Mesenchymal stem cell (in vitro differentiated cells and primary cell): ENCODE results near the gene PCIF1.
"Not testable (repeated sequence)": the region's sequence is repeated elsewhere in the genome, so short reads cannot be mapped to it uniquely, and the experiment has no call there.

ENCODE experiments used
- DNase-seq: peaks from one replicate; pipeline ENCODE4 v3.0.0-alpha.2; 2013
- H2AFZ ChIP-seq: one replicate; pipeline ENCODE4 v1.6.1; 2013; ENCODE audit warnings: low read depth, mild to moderate bottlenecking, control low read depth, inconsistent platforms, low read length, moderate library complexity
- H2AK5ac ChIP-seq: 2 replicates; pipeline ENCODE4 v1.6.1; 2013; ENCODE audit warnings: low read length, moderate library complexity, mild to moderate bottlenecking, inconsistent platforms; ENCODE audit not compliant: severe bottlenecking
- H2BK120ac ChIP-seq: one replicate; pipeline ENCODE4 v1.6.1; 2013; ENCODE audit warnings: low read depth, mild to moderate bottlenecking, inconsistent platforms, low read length, moderate library complexity
- H2BK12ac ChIP-seq, 2 experiments: one replicate each; pipeline ENCODE4 v1.6.1; 2013; ENCODE audit warnings: inconsistent platforms in 2 of 2, low read length in 2 of 2, mild to moderate bottlenecking in 2 of 2, moderate library complexity in 2 of 2, control low read depth in 1 of 2
- H2BK15ac ChIP-seq: one replicate; pipeline ENCODE4 v1.6.1; 2013; ENCODE audit warnings: mild to moderate bottlenecking, low read depth, inconsistent platforms; ENCODE audit not compliant: poor library complexity, severe bottlenecking
- H2BK5ac ChIP-seq: 2 replicates; pipeline ENCODE4 v1.6.1; 2013; ENCODE audit warnings: low read depth, mild to moderate bottlenecking, low read length, control low read depth, inconsistent platforms; ENCODE audit not compliant: poor library complexity, severe bottlenecking
- H3K14ac ChIP-seq, 2 experiments: one replicate each; pipeline ENCODE4 v1.6.1; 2013; ENCODE audit warnings: inconsistent platforms in 2 of 2, low read length in 2 of 2, control low read depth in 1 of 2, mild to moderate bottlenecking in 1 of 2, moderate library complexity in 1 of 2
- H3K18ac ChIP-seq, 2 experiments: one replicate each; pipeline ENCODE4 v1.6.1; 2013; ENCODE audit warnings: inconsistent platforms in 2 of 2, low read length in 2 of 2, control low read depth in 1 of 2, low read depth in 1 of 2, mild to moderate bottlenecking in 1 of 2
- H3K23ac ChIP-seq, 2 experiments: one replicate each; pipeline ENCODE4 v1.6.1; 2013; ENCODE audit warnings: inconsistent platforms in 2 of 2, low read length in 2 of 2, mild to moderate bottlenecking in 2 of 2, moderate library complexity in 2 of 2, control low read depth in 1 of 2
- H3K27ac ChIP-seq: 2 replicates; pipeline ENCODE4 v1.5.1; 2013; ENCODE audit warnings: mild to moderate bottlenecking, moderate library complexity, low read length, control low read depth, inconsistent platforms; ENCODE audit not compliant: poor library complexity, severe bottlenecking
- H3K27me3 ChIP-seq, 2 experiments: 2 replicates each; pipeline versions ENCODE4 v1.6.1 to v1.7.0; 2013; ENCODE audit warnings: low read length in 2 of 2, mild to moderate bottlenecking in 2 of 2, moderate library complexity in 2 of 2, control low read depth in 1 of 2, inconsistent platforms in 1 of 2; ENCODE audit not compliant: control insufficient read depth in 1 of 2, insufficient read depth in 1 of 2
- H3K36me3 ChIP-seq, 2 experiments: 2 replicates each; pipeline versions ENCODE4 v1.6.1 to v1.7.0; 2013; ENCODE audit warnings: low read length in 2 of 2, control low read depth in 1 of 2, inconsistent platforms in 1 of 2, low read depth in 1 of 2, mild to moderate bottlenecking in 1 of 2; ENCODE audit not compliant: insufficient read depth in 2 of 2, control insufficient read depth in 1 of 2
- H3K4ac ChIP-seq, 2 experiments: one replicate each; pipeline ENCODE4 v1.6.1; 2013; ENCODE audit warnings: inconsistent platforms in 2 of 2, low read length in 2 of 2, mild to moderate bottlenecking in 2 of 2, moderate library complexity in 2 of 2, control low read depth in 1 of 2, low read depth in 1 of 2
- H3K4me1 ChIP-seq: 2 replicates; pipeline ENCODE4 v1.6.1; 2013; ENCODE audit warnings: low read depth, low read length, control low read depth; ENCODE audit not compliant: control insufficient read depth, insufficient read depth
- H3K4me2 ChIP-seq: 2 replicates; pipeline ENCODE4 v1.6.1; 2013; ENCODE audit warnings: low read length, mild to moderate bottlenecking, inconsistent platforms; ENCODE audit not compliant: poor library complexity, severe bottlenecking
- H3K4me3 ChIP-seq, 2 experiments: 2 replicates each; pipeline versions ENCODE4 v1.5.1 to v1.7.0; 2013; ENCODE audit warnings: low read length in 2 of 2, mild to moderate bottlenecking in 2 of 2, control low read depth in 1 of 2, low read depth in 1 of 2; ENCODE audit not compliant: insufficient read depth in 1 of 2
- H3K79me1 ChIP-seq: replicated peaks from 2 replicates; pipeline ENCODE4 v1.6.1; 2013; ENCODE audit warnings: mild to moderate bottlenecking, control low read depth, low read length, inconsistent platforms; ENCODE audit not compliant: poor library complexity, severe bottlenecking
- H3K9ac ChIP-seq: 2 replicates; pipeline ENCODE4 v1.7.0; 2013; ENCODE audit warnings: mild to moderate bottlenecking, low read length, moderate library complexity
- H3K9me3 ChIP-seq: 2 replicates; pipeline ENCODE4 v1.7.0; 2013; ENCODE audit warnings: mild to moderate bottlenecking, low read length; ENCODE audit not compliant: control insufficient read depth
- H4K8ac ChIP-seq: one replicate; pipeline ENCODE4 v1.6.1; 2013; ENCODE audit warnings: inconsistent platforms, mild to moderate bottlenecking, low read length, moderate library complexity
- H4K91ac ChIP-seq: one replicate; pipeline ENCODE4 v1.6.1; 2013; ENCODE audit warnings: mild to moderate bottlenecking, low read length, inconsistent platforms
- WGBS: methylation state at CpG from one replicate; pipeline ENCODE4 v1.1.7; 2013; ENCODE audit warnings: mixed read lengths; 5-methylcytosine and 5-hydroxymethylcytosine counted together

The PCIF1 gene

GRCh38 chr20:45901332-45901731, 33.2 kb upstream of the PCIF1 start:
- not testable (repeated sequence) for H3K14ac ChIP-seq, H2BK120ac ChIP-seq, H3K79me1 ChIP-seq, H3K4me3 ChIP-seq, H3K18ac ChIP-seq, H3K4me1 ChIP-seq, H2AK5ac ChIP-seq, H3K4me2 ChIP-seq, H4K91ac ChIP-seq, H3K27me3 ChIP-seq, H3K9me3 ChIP-seq, H3K27ac ChIP-seq, H2BK5ac ChIP-seq, DNase-seq, H2BK12ac ChIP-seq, H2AFZ ChIP-seq, H3K23ac ChIP-seq, H2BK15ac ChIP-seq, H3K4ac ChIP-seq, H3K9ac ChIP-seq, H4K8ac ChIP-seq
- 97% methylated on average over 6 of the region's 6 CpGs for WGBS
- H3K36me3 ChIP-seq, result peaks cover 62 to 74% of the 10 kb centered on the region in 2 experiments

GRCh38 chr20:45902199-45902701, 32.2 kb upstream of the PCIF1 start:
- no peak overlapping the region for H3K27ac ChIP-seq
- H3K79me1 ChIP-seq, result peaks cover 2% of the 10 kb centered on the region
- no peak overlapping the region for H4K8ac ChIP-seq
- H2BK12ac ChIP-seq, result no peak overlapping the region
- no peak overlapping the region for H2BK5ac ChIP-seq
- H2BK120ac ChIP-seq, result no peak overlapping the region
- H3K23ac ChIP-seq, result no peak overlapping the region
- H2BK15ac ChIP-seq, result no peak overlapping the region
- no peak overlapping the region for H3K4me2 ChIP-seq
- no peak overlapping the region for H3K4ac ChIP-seq
- H3K27me3 ChIP-seq, result no peaks in the 10 kb centered on the region
- H4K91ac ChIP-seq, result peak overlapping the region; percentile 14
- WGBS, result 97% methylated on average over 13 of the region's 14 CpGs
- no peak overlapping the region for H3K14ac ChIP-seq
- peaks cover 58 to 67% of the 10 kb centered on the region in 2 experiments for H3K36me3 ChIP-seq
- H3K4me1 ChIP-seq, result peaks cover 8% of the 10 kb centered on the region
- no peak overlapping the region for H3K18ac ChIP-seq
- H3K4me3 ChIP-seq, result no peak overlapping the region
- H2AK5ac ChIP-seq, result no peak overlapping the region
- H3K9ac ChIP-seq, result no peak overlapping the region
- DNase-seq, result no peak
- no peaks in the 10 kb centered on the region for H3K9me3 ChIP-seq
- no peak overlapping the region for H2AFZ ChIP-seq

- H3K18ac ChIP-seq, result no peak overlapping the region
- no peak overlapping the region for H2BK15ac ChIP-seq
- H2AFZ ChIP-seq, result no peak overlapping the region
- 93% methylated on average over 13 of the region's 16 CpGs for WGBS
- H3K23ac ChIP-seq, result no peak overlapping the region
- DNase-seq, result no peak
- H3K4me2 ChIP-seq, result no peak overlapping the region
- no peak overlapping the region for H4K8ac ChIP-seq
- peaks cover 6% of the 10 kb centered on the region for H3K79me1 ChIP-seq
- H3K4ac ChIP-seq, result no peak overlapping the region
- no peak overlapping the region for H3K4me3 ChIP-seq
- no peak overlapping the region for H2BK5ac ChIP-seq
- no peak overlapping the region for H4K91ac ChIP-seq
- H3K14ac ChIP-seq, result no peak overlapping the region
- H3K4me1 ChIP-seq, result peaks cover 13% of the 10 kb centered on the region
- H3K9me3 ChIP-seq, result no peaks in the 10 kb centered on the region
- no peaks in the 10 kb centered on the region for H3K27me3 ChIP-seq
- H2BK12ac ChIP-seq, result no peak overlapping the region
- no peak overlapping the region for H2AK5ac ChIP-seq
- peaks cover 49 to 61% of the 10 kb centered on the region in 2 experiments for H3K36me3 ChIP-seq
- H3K27ac ChIP-seq, result no peak overlapping the region
- H2BK120ac ChIP-seq, result no peak overlapping the region
- no peak overlapping the region for H3K9ac ChIP-seq
Measured at GRCh38 chr20:45904583-45905504, 29.6 kb upstream of the PCIF1 start.

GRCh38 chr20:45905505-45906079, 28.9 kb upstream of the PCIF1 start:
- no peak overlapping the region for H3K4ac ChIP-seq
- H2BK120ac ChIP-seq, result no peak overlapping the region
- 93% methylated on average over 8 of the region's 8 CpGs for WGBS
- H3K4me2 ChIP-seq, result no peak overlapping the region
- no peak overlapping the region for H3K14ac ChIP-seq
- no peak overlapping the region for H3K18ac ChIP-seq
- H3K4me1 ChIP-seq, result peaks cover 15% of the 10 kb centered on the region
- H4K8ac ChIP-seq, result no peak overlapping the region
- H3K4me3 ChIP-seq, result no peak overlapping the region
- H2BK5ac ChIP-seq, result no peak overlapping the region
- no peak overlapping the region for H2AFZ ChIP-seq
- no peak for DNase-seq
- no peak overlapping the region for H2BK12ac ChIP-seq
- H3K79me1 ChIP-seq, result peaks cover 9% of the 10 kb centered on the region
- peaks cover 47 to 57% of the 10 kb centered on the region in 2 experiments for H3K36me3 ChIP-seq
- H2BK15ac ChIP-seq, result no peak overlapping the region
- H2AK5ac ChIP-seq, result no peak overlapping the region
- H3K23ac ChIP-seq, result no peak overlapping the region
- H3K9me3 ChIP-seq, result no peaks in the 10 kb centered on the region
- no peak overlapping the region for H3K9ac ChIP-seq
- no peak overlapping the region for H3K27ac ChIP-seq
- H3K27me3 ChIP-seq, result no peaks in the 10 kb centered on the region
- no peak overlapping the region for H4K91ac ChIP-seq
